ENCODE results near the gene EIF4B. TPM values are rescaled to one million over a fixed set of nuclear protein-coding genes. Genes with fewer than 3 reads are reported as not detected.

EIF4B gene
- total and polyA plus RNA-seq, 2 of the 13 experiments (the other 11 are each of a cell fraction or from before 2014, with no cell fraction given), result 416 to 548 TPM

- TF ChIP-seq PATZ1 (CRISPR knock-in tag; IDR thresholded peaks at IDR 0.05) (peak; percentile 86), MED1 (CRISPR knock-in tag; IDR thresholded peaks at IDR 0.05) (peak; percentile 73; the same call in 1 of the 2 replicates), DPF2 (CRISPR knock-in tag; IDR thresholded peaks at IDR 0.05; ENCODE audit: borderline replicate concordance, low read depth) (peak; percentile 67; the same call in 1 of the 2 replicates), RARG (CRISPR knock-in tag; IDR thresholded peaks at IDR 0.05; ENCODE audit: low read depth) (no peak), HMG20A (CRISPR knock-in tag; IDR thresholded peaks at IDR 0.05; ENCODE audit: borderline replicate concordance) (peak; percentile 70), FOXA3 (CRISPR knock-in tag; IDR thresholded peaks at IDR 0.05) (peak; percentile 93), HIVEP1 (CRISPR knock-in tag; IDR thresholded peaks at IDR 0.05) (no peak), NFKB2 (CRISPR knock-in tag; IDR thresholded peaks at IDR 0.05; ENCODE audit: borderline replicate concordance) (no peak), ZNF121 (CRISPR knock-in tag; IDR thresholded peaks at IDR 0.05) (peak; percentile 48), ZBTB46 (CRISPR knock-in tag; IDR thresholded peaks at IDR 0.05; ENCODE audit: borderline replicate concordance) (no peak), ZZZ3 (CRISPR knock-in tag; IDR thresholded peaks at IDR 0.05; ENCODE audit: borderline replicate concordance) (no peak), GRHL1 (CRISPR knock-in tag; conservative IDR thresholded peaks at IDR 0.05) (no peak), ZNF207 (IDR thresholded peaks at IDR 0.05; ENCODE audit: borderline replicate concordance) (no peak), JUND (CRISPR knock-in tag; IDR thresholded peaks at IDR 0.05) (no peak), SMYD3 (CRISPR knock-in tag; IDR thresholded peaks at IDR 0.05) (0 out of 2 replicates have a peak, but pooled peaks have one; percentile 59), KDM5B (CRISPR knock-in tag; IDR thresholded peaks at IDR 0.05; ENCODE audit: borderline replicate concordance) (no peak), ERF (CRISPR knock-in tag; IDR thresholded peaks at IDR 0.05) (no peak), ZNF550 (CRISPR knock-in tag; IDR thresholded peaks at IDR 0.05; ENCODE audit: borderline replicate concordance) (no peak), ZNF652 (CRISPR knock-in tag; IDR thresholded peaks at IDR 0.05; ENCODE audit: borderline replicate concordance, low read depth) (no peak), ZNF607 (CRISPR knock-in tag; IDR thresholded peaks at IDR 0.05; ENCODE audit: borderline replicate concordance) (no peak), MYNN (CRISPR knock-in tag; IDR thresholded peaks at IDR 0.05; ENCODE audit: low read depth) (no peak), HNRNPL (IDR thresholded peaks at IDR 0.05; ENCODE audit: low read depth, low read length) (peak; percentile 78), RFXANK (CRISPR knock-in tag; IDR thresholded peaks at IDR 0.05) (no peak), ZNF280B (CRISPR knock-in tag; IDR thresholded peaks at IDR 0.05; ENCODE audit: borderline replicate concordance) (no peak), KLF6 (CRISPR knock-in tag; IDR thresholded peaks at IDR 0.05) (no peak)
These were observed 55.3 kb downstream of the EIF4B start (continued) for GRCh38 chr12:53061404-53062010.
